Activated effector memory CD4-positive, alpha-beta T cell treated with Interleukin-2 at 50 U/mL for 16 hours (primary cell): ENCODE measurements around the gene PTPN12.
"Not testable (repeated sequence)": the region's sequence is repeated elsewhere in the genome, so short reads cannot be mapped to it uniquely, and the experiment has no call there.

ENCODE experiments used
- DNase-seq: peaks from one replicate; pipeline ENCODE4 v3.0.0-alpha.2; 2020

PTPN12 gene

DNA sequence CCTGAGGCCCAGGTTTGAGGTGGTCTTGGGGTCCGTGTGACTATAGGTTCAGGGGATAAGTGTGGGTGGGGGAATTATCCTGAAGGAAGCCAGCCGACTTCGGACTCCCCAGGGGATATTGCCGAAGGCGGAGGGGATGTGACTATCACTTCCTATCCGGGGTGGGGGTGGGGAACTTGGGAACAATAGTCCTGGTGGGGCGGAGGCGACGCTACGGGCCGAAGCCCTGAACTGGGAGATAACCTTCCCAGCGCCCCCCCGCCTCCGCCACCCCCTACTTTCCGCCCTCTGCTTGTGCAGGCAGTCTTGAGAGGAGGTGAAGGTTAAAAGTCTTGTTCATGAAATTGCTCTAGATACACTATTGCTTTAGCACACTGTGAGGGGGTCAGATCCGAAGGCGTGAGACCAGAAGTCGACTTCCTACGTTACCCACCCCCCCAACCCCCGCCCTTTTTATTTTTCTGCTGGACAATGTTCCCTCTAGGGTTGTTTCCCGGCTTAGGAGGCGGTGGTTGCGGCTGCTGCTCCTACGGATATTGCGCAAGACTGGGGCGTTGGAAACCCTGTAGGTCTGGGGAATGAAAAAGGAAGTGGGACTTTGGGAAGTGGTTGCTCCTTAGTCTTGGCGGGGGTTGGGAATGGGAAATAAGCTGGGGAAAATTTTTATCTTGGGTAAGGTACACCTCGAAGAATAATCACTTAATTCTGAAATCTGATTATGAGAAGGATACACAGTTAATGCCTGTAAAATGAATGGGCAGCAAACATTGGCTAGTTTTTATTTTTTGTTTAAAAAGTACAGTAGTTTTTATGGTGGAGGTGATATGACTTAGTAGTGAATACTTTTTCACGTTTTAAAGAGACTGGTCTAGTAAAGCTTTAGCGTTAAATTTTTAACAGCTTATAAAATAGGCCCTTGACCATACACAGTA is 1.5 kb downstream of the PTPN12 start:
- DNase-seq: no peak

DNA sequence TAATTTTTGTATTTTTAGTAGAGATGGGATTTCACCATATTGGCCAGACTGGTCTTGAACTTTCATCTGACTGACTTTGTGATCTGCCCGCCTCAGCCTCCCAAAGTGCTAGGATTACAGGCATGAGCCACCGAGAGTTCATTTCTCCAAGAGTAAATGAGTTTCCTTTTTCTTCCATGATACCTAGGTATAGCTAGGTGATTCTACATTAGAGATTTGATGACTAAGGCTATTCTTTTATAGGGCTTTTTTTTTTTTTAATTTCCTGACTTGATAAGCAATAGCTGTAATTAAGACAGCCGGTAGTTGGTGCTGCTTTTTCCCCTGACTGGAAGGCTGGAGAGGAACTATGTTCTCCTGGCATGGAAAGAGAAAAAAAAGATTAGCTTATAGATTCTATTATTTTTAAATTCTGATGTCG is 3.3 kb downstream of the PTPN12 start:
- no peak for DNase-seq

DNA sequence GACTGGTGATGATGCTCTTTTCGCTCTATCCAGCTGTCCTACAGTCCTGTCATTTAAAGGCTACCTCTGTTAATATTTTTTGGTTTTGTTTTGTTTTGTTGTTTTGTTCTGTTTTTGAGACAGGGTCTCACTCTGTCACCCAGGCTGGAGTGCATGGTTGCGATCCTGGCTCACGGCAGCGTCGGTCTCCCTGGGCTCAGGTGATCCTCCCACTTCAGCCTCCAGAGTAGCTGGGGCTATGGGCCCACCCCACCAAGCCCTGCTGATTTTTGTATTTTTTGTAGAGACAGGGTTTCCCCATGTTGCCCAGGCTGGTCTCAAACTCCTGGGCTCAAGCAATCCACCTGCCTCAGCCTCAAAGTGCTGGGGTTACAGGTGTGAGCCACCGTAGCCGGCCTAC is 3.9 kb downstream of the PTPN12 start:
- DNase-seq: not testable (repeated sequence)

DNA sequence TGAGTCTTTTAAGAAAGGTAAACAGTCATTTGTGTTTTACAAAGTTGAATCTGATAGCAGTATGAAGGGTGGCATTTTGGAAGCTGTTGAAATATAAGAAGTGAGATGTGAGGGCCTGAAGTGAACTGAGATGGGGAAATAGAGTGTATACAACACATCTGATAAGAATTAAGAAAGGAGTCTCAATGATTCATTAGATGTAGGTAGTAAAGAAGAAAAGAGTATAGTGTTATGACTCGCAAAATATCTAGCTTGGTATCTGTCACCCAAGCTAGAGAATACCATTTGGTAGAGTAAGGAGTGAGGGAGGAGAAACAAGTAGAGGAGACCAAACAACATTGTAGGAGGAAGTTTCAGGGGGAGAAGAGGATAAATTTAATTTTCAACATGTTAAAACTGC is 5.3 kb downstream of the PTPN12 start:
- no peak for DNase-seq

DNA sequence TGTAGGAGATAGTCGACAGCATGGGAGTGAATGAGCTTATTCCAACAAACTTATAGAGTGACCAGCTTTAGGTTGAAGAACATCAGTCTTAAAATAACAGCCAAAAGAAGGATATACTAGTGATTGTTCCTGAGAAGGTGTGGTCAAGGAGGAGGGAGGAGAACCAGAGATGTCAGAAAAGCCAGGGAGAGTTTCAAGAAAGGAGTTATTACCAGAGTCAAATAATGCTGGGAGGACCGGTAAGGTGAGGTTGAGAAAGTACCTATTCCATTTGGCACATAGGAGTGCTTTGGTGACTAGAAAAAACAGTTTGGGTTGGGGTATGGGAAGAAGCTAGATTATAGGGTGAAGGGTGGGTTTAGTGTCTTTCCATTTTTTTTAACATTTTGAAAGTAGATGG is 5.8 kb downstream of the PTPN12 start:
- no peak for DNase-seq

DNA sequence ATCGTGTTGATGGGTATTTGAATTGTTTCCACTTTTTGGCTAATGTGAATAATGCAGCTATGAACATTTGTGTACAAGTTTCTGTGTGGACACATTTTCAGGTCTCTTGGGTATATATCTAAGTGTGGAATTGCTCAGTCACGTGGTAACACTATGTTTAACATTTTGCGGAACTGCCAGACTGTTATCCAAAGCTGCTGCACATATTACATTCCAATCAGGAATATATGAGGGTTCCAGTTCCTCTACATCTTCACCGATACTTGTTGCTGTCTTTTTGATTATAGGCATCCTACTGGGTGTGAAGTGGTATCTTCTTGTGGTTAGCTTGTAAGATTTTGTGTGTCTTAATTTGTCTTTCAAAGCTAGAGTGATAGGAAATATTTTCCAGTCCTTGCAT is 6.8 kb downstream of the PTPN12 start:
- no peak for DNase-seq

DNA sequence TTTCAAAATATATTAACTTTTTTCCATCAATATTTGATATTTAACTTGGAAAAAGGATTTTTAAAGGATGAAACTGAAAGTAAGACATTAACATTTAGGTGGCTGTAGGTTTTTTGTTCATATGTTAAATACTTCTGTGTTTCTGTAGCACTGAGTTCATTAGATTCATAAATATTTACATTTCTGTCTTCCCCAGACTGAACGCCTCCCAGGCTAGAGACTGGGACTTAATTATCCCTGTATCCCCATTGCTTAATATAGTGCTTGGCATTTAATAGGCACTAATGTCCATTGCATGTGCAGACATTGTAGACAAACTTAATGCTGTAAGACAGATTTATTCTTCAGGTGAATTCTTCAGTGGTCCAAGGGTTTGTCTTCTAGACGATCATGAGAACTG is 7.4 kb downstream of the PTPN12 start:
- DNase-seq: no peak

DNA sequence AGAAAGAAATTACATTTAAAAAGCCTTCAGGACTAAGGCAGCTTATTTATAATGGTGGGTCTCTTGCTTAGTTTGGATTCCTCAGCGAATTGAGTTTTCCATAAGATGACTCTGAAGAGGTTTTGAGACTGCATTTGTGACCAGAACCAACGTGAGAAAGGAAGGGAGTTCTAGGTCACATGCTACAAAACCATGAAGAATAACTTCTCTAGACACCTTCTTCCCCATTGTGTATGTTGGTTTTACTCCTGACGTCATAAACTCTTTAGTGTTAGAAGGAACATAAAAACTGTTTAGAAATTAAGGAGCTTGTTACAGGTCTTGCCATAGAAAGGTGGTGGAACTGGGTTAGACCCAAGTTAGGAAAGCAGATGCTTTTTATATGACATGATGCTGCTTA is 11.1 kb downstream of the PTPN12 start:
- DNase-seq: no peak

DNA sequence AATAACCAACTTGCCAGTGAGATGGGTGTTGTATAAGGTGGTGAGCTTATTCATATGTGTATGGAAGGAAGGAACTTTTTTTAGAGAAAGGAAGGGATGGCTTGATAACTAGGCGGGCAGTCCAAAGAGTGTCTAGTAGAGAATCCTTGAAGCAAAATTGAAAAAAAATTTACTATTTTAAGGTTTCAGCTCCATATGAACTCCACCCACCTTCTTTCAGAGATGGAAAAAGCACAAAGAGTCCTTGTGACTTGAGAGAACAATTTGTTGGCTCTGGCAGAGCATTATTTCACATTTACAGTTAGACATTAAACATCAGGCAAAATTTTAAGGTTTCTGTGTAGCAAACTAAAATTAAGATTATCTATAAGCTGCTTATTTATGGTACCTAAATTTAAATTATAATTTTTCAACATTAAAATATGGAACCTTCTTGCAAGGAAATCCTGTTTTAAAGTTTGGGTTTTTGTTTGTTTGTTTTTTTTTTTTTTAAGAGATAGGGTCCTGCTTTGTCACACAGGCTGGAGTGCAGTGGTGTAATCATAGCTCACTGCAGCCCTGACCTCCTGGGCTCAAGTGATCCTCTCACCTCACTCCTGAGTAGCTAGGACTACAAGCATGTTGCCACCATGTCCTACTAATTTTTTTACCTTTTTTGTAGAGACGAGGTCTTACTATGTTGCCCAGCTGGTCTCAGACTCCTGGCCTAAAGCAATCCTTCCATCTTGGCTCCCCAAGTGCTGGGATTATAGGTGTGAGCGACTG is 12.2 kb downstream of the PTPN12 start:
- DNase-seq: no peak

DNA sequence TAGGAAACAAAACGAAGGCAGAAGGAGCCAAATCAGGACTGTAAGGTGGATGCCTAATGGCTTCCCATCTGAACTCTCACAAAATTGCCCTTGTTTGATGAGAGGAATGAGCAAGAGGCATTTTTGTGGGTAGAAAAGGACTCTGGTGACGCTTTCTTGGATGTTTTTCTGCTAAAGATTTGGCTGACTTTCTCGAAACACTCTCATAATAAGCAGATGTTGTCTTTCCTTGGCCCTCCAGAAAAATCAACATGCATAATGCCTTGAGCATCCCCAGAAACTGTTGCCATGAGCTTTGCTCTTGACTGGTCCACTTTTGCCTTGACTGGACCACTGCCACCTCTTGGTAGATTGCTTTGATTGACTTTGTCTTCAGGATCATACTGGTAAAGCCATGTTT is 13.5 kb downstream of the PTPN12 start:
- DNase-seq: no peak

DNA sequence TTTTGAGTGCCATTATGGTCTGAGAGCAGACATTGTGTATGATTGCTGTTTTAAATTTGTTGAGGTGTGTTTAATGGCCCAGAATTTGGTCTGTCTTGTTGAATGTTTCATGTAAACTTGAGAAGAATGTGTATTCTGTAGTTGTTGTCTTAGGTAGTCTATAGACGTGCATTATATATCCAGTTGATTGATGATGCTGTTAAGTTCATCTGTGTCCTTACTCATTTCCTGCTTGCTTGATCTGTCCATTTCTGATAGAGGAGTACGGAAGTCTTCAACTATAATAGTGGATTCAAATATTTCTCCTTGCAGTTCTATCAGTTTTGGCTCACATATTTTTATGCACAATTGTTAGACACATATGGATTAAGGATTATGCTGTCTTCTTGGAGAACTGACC is 16.0 kb downstream of the PTPN12 start:
- no peak for DNase-seq

DNA sequence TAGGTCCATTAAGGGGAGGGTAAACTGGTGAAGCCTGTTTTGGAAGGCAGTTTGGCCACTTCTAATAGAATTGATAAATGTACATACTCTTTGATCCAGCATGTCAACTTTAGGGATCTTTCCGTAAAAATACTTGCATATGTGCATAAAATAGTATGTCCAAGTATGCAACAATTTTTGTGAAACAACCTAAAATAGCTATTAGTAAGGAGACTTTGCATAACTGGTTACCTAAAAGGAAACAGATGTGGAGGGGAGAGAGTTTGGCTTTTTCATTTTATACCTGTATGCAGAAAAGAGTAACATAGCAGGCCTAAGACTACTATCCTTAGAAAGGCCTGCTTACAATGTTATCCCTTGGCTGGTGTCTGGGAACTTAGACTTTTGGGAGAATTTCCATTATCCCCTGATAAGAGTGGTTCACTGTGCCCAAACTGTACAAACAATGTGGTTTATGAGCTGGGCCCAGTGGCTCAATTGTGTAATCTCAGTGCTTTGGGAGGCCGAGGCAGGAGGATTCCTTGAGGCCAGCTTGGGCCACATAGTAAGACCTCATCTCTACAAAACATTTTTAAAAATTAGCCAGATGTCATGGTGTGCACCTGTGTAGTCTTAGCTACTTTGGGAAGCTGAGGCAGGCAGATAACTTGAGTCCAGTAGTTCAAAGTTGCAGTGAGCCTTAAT is 21.3 kb downstream of the PTPN12 start:
- no peak for DNase-seq

DNA sequence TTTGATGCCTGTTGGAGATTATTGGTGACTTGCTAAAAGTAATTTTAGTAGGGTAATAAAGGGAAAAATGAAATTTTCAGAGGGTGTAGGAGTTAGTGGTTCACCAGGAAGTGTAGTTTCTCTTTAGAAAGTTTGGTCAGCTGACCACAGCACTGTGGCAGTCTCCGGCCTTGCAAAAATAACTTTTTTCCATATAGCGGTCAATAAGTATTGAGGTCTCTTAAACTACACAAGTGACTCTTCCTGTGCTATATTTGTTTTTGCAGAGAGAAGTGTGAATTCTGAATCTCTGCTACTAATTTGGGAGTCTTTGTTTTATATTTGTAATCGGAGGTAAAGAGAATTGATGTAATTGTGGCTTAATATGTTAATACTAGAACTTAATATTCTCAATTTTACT is 24.3 kb downstream of the PTPN12 start:
- DNase-seq: no peak

DNA sequence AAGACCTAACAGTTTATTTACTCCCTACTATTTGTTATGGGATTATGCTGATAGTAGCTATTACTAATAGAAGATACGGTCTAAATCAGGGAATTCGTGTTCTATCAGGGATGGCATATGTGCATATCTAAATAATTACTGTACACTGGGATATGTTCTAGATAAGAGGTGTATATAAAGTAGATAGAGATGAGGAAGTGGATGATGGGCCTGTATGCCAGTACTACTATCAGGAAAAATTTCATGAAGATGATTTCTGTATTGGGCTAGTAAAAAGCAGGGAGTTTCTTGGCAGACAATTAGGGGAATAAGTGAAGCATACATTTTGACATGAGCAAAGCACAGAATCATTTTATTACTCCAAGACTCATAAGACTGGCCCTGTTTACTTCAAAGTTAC is 26.2 kb downstream of the PTPN12 start:
- DNase-seq: no peak

DNA sequence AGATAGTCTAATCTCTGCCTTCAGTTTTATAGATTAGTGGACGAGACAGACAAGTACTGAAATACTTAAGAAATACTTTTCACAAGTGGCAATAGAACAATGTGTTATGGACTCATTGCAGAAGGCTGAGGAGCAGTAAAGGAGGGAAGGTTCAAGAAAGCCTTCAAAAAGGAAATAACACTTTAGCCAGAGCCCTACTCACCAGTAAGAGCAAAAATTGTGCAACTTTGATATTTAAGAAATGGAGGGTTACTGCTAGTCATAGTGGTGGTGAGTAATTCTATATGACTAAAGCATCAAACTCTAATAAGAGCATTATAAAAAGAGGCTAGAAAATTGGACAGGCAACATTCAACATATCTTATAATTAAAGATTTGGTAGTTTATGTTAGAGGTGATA is 28.8 kb downstream of the PTPN12 start:
- no peak for DNase-seq

DNA sequence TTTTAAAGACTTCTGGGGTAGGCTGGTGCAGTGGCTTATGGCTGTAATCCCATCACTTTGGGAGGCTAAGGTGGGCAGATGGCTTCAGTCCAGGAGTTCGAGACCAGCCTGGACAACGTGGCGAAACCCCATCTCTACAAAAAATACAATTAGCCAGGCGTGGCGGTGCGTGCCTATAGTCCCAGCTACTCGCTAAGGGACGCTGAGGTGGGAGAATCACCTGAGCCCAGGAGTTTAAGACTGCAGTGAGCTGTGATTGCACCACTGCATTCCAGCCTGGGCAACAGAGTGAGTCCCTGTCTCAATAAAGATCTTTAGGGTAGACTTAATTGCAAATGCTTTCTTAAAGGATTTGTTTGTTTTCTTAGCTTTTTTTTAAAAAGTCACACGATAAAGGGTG is 29.3 kb downstream of the PTPN12 start:
- no peak for DNase-seq

DNA sequence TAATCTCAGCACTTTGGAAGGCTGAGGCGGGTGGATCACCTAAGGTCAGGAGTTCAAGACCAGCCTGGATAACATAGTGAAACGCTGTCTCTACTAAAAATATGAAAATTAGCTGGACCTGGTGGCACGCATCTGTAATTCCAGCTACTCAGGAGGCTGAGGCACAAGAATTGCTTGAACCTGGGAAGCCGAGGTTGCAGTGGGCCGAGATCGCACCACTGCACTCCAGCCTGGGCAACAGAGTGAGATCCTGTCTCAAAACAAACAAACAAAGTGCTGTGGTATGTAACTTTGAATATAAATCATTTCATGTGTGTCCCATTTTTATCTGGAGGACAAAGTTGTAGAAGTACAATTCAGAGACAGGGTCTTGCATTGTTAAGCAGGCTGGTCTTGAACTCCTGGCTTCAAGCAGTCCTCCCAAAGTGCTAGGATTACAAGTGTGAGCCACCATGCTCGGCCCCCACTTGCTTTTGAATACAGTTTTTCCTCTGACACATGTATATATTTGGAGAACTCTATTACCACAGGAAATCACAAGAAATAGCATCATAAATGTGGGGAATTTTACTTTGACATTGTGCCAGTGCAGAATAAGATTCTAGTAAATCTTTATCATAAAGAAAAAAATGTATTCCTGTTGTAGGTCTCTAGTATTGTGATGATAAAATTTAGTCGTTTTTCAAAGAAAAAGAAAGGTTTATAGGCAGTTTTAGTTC is 32.6 kb downstream of the PTPN12 start:
- DNase-seq: no peak

DNA sequence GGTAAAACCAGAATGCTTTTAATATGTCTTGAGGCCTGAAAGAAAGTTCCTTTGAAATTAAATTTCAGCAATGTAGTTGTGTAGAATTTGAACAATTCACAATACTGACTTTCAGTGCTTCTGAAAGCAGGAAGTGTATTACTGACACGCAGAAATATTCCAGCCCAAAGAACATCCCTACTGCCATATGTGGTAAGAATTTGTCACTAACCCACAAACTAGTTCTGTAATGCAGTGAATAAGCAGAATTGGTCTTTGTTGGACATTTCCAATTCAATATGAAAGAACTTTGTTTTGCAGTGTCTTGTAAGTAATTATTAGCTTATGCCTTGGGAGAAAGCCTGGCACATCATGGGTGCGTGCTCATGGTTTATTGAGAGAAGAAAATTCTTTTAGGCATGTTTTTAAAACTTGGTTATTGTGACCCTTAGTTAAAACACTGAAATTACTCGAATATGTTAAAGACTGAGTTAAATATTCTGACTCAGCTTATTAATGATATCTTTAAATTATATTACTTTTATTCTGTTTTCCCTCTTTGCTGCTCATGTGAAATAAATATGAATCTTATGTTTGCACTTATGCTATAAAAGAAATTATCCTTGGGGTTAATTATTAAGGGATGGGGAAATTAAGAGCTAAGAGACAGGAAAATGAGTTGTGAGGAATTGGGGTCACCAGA is 33.4 kb downstream of the PTPN12 start:
- no peak for DNase-seq

DNA sequence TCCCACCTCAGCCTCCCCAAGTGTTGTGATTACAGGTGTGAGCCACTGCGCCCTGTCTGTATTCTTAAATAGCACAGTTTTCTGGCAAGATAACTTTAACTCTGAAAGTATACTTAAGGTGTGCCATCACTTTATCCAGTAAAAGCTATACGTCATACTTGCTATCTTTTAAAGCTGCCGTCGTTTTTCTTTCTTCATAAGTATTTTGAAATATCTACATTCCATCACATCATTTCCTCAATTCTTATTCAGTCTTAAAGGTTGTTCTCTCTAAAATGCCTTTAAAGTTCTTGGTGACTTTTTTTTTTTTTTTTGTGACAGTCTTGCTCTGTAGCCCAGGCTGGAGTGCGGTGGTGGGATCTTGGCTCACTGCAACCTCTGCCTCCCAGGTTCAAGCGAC is 34.7 kb downstream of the PTPN12 start:
- no peak for DNase-seq

DNA sequence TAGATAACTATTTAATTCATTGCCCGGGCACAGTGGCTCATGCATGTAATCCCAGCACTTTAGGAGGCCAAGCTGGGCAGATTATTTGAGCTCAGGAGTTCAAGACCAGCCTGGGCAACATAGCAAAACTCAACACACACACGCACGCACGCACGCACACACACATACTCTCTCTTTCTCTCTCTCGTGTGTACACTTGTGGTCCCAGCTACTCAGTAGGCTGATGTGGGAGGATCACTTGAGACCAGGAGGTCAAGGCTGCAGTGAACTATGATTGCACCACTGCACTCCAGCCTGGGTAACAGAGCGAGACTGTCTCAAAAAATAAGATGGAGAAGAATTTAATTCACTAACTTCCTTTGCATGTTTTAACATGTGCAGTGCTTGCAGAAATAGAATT is 38.1 kb downstream of the PTPN12 start:
- no peak for DNase-seq

DNA sequence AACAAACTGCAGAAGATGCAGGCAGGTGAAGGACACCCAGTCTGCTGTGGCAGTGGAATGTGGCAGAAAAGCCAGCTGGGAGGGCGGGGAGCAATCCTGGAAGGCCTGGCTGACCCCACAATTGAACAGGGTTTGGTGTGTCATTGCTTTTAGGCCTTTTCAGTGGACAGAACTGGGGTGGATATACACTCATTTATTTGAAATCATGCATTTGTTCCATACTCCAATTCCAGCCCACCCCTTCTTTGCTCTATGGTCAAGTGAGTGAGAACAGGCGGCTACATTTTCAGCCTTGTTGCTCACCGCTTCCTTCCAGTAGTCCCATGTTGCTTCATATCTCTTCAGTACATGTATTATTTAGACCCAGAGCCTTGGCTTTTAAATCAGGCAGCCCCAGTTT is 39.8 kb downstream of the PTPN12 start:
- no peak for DNase-seq

DNA sequence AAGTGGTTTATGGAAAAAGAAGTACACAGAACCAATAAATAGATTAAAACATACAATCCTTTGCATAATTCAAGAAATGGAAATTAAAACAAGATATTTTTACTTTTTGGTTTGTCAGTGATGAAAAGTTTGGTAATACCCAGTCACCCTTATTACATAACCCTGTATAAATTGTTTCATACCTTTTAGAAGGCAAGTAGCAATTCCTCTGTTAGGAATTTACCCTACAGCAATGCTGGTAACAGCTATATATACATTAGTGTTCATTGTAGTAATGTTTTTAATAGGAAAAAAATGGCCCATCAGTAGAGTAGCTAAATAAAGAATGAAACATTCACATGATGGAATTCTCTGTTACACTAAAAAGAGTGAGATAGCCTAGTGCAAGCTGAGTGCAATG is 42.7 kb downstream of the PTPN12 start:
- no peak for DNase-seq
